Fibroblast of the aortic adventitia (primary cell): ENCODE data around the gene PDZRN4. TPM values are rescaled to one million over a fixed set of nuclear protein-coding genes. Genes with fewer than 3 reads are reported as not detected.

Source experiments
- DNase-seq: peaks from one replicate; pipeline ENCODE4 v3.0.0-alpha.2; 2010; ENCODE audit warnings: low read depth
- H3K4me3 ChIP-seq: 2 replicates; pipeline ENCODE4 v1.5.1; 2011; ENCODE audit warnings: low read depth, mild to moderate bottlenecking, control low read depth, low read length, moderate library complexity
- CTCF ChIP-seq: IDR thresholded peaks from 2 replicates; pipeline ENCODE4 v1.5.1; 2011; ENCODE audit warnings: mild to moderate bottlenecking, low read length, control low read depth, inconsistent platforms; ENCODE audit not compliant: insufficient read depth
- total RNA-seq: library from RNA; depleted of rRNA; stranded (reverse); fragments of >200 nt; gene quantifications from 2 replicates; pipeline ENCODE4 v1.2.3, GENCODE V29; 2012; ENCODE audit warnings: low replicate concordance

Gene PDZRN4
- total RNA-seq, 1 donor, result not detected

- H3K4me3 ChIP-seq, result no peak overlapping the region
- no peak for TF ChIP-seq CTCF
- DNase-seq, result no peak
Measured at GRCh38 chr12:41585784-41586183, 397.7 kb downstream of the PDZRN4 start.

GRCh38 chr12:41587574-41587973, 399.5 kb downstream of the PDZRN4 start:
- no peak overlapping the region for H3K4me3 ChIP-seq
- no peak for DNase-seq
- no peak for TF ChIP-seq CTCF

- no peak overlapping the region for H3K4me3 ChIP-seq
- no peak for DNase-seq
- no peak for TF ChIP-seq CTCF
Measured at GRCh38 chr12:41589878-41590277, 401.8 kb downstream of the PDZRN4 start.

GRCh38 chr12:41596190-41596589, 408.1 kb downstream of the PDZRN4 start:
- no peak overlapping the region for H3K4me3 ChIP-seq
- no peak for TF ChIP-seq CTCF
- DNase-seq, result no peak

- DNase-seq, result no peak
- no peak for TF ChIP-seq CTCF
- no peak overlapping the region for H3K4me3 ChIP-seq
Measured at GRCh38 chr12:41604830-41605229, 416.7 kb downstream of the PDZRN4 start.

GRCh38 chr12:41605545-41606305, 417.6 kb downstream of the PDZRN4 start:
- DNase-seq, result no peak
- no peak overlapping the region for H3K4me3 ChIP-seq
- TF ChIP-seq CTCF, result no peak
